NCI-H187 (cell line): ENCODE data around the gene ZP4.
"Not testable (repeated sequence)": the region's sequence is repeated elsewhere in the genome, so short reads cannot be mapped to it uniquely, and the experiment has no call there.

ENCODE experiments used
- DNase-seq, 2 experiments: peaks; one replicate each; lab custom pipeline; 2025; lab: John Stamatoyannopoulos, UW

Gene ZP4

GRCh38 chr1:237875291-237875690 lies 15.4 kb downstream of the ZP4 start:
- no peak for DNase-seq

DNA sequence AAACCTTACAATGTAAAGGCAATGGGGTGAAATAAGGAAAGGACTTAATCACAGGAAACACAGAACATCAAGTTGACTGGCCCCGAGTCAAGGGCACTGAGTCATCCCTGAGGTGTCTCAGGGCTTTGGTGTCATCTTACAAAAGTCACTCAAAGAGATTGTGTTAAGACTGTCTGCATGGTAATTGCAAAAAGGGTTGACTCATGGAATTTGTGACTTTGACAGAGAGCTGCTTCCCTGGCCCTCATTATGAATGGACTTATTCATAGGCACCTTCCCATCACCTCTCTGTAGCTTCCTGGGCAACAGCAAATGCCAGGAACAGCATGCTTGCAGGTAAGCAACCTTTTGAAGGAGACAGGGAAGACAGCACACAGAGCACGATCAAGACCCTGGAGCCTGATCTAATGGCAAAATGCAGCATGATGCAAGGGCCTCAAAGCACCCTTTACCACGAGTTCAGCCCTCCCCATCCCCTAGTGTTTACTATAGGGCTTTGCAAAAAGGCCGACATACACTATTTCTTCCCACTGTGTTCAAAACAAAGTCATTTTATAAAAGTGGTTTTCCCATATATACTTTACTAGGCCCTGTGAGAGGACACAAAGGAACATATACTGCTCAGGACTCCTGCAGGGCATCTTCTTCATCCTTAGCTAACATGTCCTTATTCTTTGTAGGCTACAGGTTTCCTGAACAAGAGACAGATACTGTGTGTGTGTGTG lies 17.1 kb downstream of the ZP4 start:
- no peak for DNase-seq

DNA sequence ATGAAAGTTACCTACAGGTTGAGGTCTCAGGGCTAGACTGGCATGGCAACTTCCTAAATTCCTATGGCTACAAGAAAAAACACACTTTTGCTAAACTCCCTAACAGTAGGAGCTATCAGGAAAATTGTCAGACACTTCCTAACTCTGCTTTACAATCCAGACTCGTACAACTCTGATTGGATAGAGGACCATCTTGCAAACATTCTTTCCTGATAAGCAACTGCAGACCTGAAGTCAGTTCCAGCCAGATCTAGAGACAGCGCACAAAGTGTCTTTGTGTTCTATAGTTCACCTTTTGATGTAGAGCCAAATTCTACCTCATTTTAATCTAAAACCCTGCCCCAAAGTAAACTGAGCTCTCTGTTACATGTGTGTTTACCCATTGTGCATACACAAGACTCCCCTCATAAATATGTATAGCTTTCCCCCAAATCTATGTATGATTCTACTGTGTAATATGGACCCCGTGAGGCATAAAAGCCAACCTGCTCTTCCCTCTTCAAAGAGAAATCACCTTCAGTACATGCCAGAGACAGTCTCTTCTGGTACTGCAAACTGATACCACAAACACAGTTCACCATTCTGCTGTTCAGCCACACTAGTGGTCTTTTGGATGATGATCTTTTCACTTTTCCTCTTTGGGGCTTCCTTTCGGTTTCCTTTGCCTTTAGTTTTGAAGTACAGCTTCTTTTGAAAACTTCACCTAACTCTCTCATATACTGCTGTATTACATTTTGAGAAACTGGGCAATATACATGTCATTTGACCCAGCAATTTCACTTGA lies 21.7 kb downstream of the ZP4 start:
- no peak for DNase-seq

- no peak for DNase-seq
Measured at GRCh38 chr1:237867380-237867888, 23.3 kb downstream of the ZP4 start.

DNA sequence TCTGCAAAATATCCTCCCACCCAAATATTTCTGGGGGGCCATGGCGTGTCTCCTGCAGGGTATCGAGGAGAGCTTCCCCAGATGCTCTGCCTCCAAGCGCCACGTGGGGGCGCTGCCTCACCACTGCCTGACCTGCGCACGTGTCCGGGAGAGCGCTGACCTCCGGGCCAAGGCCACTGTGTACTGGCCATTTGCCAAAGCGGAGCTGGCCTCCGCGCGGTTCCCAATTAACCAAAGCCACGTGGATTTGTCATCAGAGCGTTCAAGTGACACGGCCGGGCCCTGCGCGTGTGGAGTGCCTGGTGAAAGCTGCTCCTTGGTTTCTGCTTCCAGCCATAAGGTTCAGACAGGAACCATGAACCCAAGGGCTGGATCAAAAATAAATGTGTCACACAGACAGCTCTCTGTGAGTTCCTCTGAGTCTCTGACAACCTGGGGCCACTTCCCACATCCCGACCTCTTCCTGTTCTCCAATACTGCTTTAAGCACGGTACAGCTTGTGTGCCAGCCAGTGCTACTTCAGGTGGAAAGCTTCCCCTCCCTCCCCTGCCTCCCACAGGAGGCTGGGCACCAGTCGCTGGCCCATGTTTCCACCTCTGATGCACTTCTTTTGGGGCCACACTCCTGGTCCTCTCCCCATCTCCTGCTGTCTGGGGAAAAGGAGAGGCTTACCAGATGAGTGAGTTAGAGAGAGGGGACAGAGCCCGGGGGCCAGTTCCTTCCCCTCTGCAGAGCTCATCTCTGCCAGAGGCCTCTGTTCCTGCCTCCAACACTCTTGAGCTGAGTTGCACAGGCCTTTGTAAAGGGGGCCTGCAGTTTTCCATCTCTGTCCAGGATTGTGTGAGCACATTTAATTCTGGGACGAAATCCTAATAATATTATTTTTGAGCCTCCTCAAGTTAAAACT lies 26.1 kb downstream of the ZP4 start:
- DNase-seq: no peak

DNA sequence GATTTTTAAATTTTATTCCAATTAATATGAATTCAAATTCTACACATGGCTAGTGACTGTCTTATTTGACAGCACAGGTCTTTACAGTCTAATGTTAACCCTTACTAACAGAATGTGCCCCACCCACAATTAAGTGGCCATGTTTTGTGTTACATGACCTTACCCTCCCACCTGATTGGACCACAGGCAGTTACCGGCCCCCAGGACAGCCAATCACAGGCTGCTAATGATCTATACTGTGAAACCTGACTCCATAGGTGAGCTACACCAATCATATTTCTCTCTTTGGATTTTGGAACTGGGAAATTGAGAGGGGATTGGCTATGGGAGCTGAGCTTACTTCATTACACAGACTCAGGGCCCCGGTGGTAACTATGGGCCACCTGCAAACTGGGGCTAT lies 27.5 kb downstream of the ZP4 start:
- DNase-seq: no peak

GRCh38 chr1:237861944-237862343 lies 28.8 kb downstream of the ZP4 start:
- DNase-seq: no peak

GRCh38 chr1:237858992-237859391 lies 31.7 kb downstream of the ZP4 start:
- no peak for DNase-seq

DNA sequence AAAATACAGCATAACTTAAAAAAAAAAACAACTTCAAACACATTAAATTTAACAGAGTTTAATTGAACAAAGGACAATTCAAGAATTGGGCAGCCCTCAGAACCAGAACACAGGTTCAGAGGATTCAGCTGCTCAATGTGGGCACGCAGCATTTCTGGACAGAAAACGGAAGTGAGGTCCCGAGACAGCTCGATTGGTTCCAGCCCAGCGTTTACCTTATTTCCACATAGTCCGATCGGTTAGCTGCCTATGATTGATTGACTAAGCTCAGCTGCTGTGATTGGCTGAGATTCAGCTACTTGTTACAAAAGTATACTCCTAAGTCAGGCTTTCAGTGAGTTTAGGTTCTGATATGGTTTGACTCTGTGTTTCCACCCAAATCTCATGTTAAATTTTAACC lies 33.3 kb downstream of the ZP4 start:
- DNase-seq: no peak

- no peak for DNase-seq
Measured at GRCh38 chr1:237852342-237852741, 38.4 kb downstream of the ZP4 start.

DNA sequence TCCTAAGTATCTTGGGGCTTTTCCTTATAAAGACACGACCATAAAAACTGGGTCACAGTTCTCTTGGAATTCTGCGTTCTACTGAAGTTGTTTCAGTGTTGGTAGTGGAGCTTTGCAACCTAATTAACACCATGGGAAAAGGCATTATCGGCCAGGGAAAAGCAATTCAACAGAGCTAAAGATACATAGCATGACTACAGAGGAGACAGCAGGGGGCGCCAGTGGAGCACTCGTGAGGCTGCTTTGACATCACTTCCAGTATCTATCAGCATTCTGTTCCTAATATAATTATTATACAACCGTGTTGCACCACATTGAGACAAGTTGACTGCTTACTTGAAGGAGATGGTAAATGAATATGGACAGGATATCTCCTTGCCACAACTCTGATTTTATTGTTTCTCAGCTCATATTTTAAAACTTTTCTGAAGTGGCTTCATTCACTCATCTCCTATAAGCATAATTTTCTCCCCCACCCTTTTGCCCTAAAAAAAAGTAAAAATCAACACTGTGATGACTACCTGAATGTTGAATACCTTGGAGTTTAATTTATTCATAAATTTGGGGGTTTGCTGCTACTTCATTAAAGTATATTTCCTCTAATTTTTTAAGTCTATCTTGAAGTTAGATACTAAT lies 39.4 kb downstream of the ZP4 start:
- DNase-seq: no peak

- DNase-seq: not testable (repeated sequence)
Measured at GRCh38 chr1:237843516-237843915, 47.2 kb downstream of the ZP4 start.

DNA sequence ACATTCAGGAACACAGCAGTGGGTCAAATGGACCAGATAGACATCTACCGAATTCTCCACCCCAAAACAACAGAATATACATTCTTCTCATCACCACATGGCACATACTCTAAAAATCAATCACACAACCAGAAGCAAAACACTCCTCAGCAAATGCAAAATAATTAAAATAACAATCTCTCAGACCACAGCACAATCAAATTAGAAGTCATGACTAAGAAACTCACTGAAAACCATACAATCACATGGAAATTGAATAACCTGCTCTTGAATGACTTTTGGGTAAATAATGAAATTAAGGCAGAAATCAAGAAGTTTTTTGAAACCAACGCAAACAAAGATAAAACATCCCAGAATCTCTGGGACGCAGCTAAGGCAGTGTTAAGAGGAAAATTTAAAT lies 49.2 kb downstream of the ZP4 start:
- DNase-seq: no peak

DNA sequence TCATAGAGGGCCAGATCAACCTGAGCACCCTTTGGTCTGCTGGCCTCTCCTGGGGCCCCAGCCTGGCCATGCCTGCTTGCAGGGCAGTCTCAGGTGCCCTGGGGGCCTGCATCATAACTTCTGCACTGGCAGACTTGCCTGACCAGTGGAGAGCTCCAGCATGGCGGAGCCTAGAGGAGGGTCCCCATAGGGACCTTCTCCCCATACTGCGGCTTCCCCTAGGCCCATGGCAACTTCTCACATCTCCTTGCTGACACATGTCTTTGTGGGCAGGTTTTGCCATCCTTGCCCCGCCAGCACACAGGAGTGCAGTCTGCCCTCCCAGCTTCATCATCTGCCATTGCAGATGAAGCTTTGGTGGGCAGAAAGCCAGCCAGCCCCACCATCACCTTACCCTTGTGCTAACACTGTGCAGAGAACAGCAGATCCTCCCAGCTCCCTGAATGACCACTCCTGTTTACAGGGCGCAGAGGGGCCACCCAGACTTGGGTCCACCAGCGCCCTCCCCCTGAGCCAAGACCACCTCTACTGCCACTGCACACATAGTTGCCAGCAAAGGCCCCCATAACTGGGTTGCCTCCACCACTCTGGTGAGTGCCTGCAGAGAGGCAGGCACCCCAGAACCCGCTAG lies 51.7 kb downstream of the ZP4 start:
- DNase-seq: no peak

DNA sequence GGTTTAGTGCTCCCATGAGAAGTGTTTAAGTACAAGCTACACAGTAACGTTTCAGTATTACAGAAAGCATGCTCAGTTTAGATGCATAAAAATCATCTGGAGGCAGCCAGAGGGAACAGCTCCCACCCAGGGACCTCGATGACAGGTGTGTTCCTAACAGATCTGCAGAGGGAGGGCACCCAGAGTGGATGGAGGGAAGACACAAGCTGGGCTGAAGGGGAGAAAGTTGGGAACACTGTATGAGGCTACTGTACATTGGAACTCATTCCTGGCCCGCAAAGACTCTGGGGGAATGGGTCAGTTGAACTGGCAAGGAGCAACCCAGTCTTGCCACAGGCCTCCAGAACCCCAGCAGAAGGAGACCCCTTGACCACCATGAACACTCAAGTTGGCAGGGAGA lies 52.4 kb downstream of the ZP4 start:
- no peak for DNase-seq

DNA sequence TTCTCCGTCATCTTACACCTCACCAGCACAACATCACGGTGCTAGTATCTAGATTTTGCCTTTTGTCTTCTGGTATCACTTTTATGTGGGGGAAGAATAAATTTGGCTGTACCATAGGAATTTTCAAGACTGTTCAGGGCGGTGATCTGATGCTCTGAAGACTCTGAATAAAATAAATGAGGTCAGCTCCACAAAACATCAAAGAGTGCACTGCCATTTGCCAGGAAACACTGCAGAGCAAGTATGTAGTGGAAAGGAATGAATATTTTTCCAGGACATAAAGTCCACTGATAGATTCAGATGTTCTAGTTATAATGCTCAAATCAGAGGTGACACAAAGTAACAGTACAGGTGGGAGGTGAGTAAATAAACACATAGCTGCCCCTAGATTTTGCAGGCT lies 56.3 kb downstream of the ZP4 start:
- no peak for DNase-seq

- DNase-seq: no peak
Measured at GRCh38 chr1:237834048-237834447, 56.7 kb downstream of the ZP4 start.

DNA sequence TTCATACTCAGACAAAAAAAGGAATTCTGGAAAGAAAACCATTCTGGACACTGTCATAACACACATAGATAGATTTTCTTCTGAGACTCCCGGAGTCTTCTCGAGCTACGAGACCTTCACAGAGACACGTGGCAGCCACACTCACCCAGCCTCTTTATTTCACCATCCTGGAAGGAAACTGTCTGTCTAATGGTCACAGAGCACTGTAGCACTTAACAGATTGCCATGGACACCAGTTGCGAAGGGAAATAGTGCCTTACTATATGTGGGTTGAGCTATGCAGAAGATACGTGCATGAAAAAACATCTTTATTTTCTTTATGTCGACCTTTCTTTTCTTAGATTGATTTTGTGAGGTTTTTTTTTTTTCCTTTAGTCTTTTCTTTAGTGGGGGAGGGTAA lies 57.9 kb downstream of the ZP4 start:
- no peak for DNase-seq
